K562 (cell line): Measurements from ENCODE around the gene MSRB2. TPM values are rescaled to one million over a fixed set of nuclear protein-coding genes. Genes with fewer than 3 reads are reported as not detected.

ENCODE experiments used
- ARHGAP35 ChIP-seq: fragments of 450-650 bp; IDR thresholded peaks from 2 replicates; pipeline ENCODE4 v1.6.1; 2018; ENCODE audit not compliant: partially characterized antibody
- ARID2 ChIP-seq: fragments of 450-650 bp; IDR thresholded peaks from 2 replicates; pipeline ENCODE4 v1.6.1; 2017; ENCODE audit warnings: antibody characterized with exemption, mild to moderate bottlenecking
- ARNT ChIP-seq, 2 experiments: fragments of 450-650 bp; IDR thresholded peaks; 2 replicates each; pipeline ENCODE4 v1.6.1; 2016; ENCODE audit warnings: mild to moderate bottlenecking in 1 of 2
- DPF2 ChIP-seq: fragments of 450-650 bp; IDR thresholded peaks from 2 replicates; pipeline ENCODE4 v1.6.1; 2016
- MAFG ChIP-seq: fragments of 450-650 bp; conservative IDR thresholded peaks from 2 replicates; pipeline ENCODE4 v1.6.1; 2016; ENCODE audit warnings: missing genetic modification characterization, missing compliant biosample characterization
- MIER1 ChIP-seq: fragments of 450-650 bp; IDR thresholded peaks from 2 replicates; pipeline ENCODE4 v1.6.1; 2016; ENCODE audit warnings: antibody characterized with exemption, mild to moderate bottlenecking, low read depth
- NFRKB ChIP-seq: fragments of 450-650 bp; IDR thresholded peaks from 2 replicates; pipeline ENCODE4 v1.6.1; 2016; ENCODE audit warnings: low read depth
- SMARCE1 ChIP-seq: fragments of 450-650 bp; IDR thresholded peaks from 2 replicates; pipeline ENCODE4 v1.7.1; 2016; ENCODE audit warnings: mild to moderate bottlenecking
- TRIM24 ChIP-seq, 2 experiments: fragments of 450-650 bp; IDR thresholded peaks; 2 replicates each; pipeline ENCODE4 v1.6.1; 2016
- ZBTB40 ChIP-seq, 2 experiments: fragments of 450-650 bp in 1 of 2; sonication (generic) in 1 of 2; formaldehyde crosslinking in 1 of 2; IDR thresholded peaks; 2 replicates each; pipeline versions ENCODE4 v1.7.1 to v1.9.0; 2016 to 2022; ENCODE audit warnings: inconsistent platforms in 1 of 2, mild to moderate bottlenecking in 1 of 2, missing genetic modification reagents in 1 of 2
- ZNF140 ChIP-seq: fragments of 250-450 bp; sonication (Bioruptor Pico); IDR thresholded peaks from 2 replicates; pipeline ENCODE4 v1.8.0; 2021; ENCODE audit warnings: moderate library complexity, mild to moderate bottlenecking, inconsistent platforms
- ZNF239 ChIP-seq: fragments of 250-450 bp; sonication (Bioruptor Pico); IDR thresholded peaks from 2 replicates; pipeline ENCODE4 v1.4.0; 2020; ENCODE audit warnings: mild to moderate bottlenecking
- polyA plus RNA-seq, 8 experiments: library from polyadenylated mRNA; depleted of rRNA in 4 of 8; stranded (reverse) in 5 of 8; unstranded in 3 of 8; fragments of >200 nt; fragmentation: Nextera tagmentation in 2 of 8; fragmentation: Illumina TruSeq in 1 of 8; extraction: Ambion mirVana in 2 of 8; extraction: Trizol in 1 of 8; gene quantifications; 2 replicates each; pipeline versions ENCODE4 v1.2.1 to v1.2.3, GENCODE V29; 2011 to 2014; ENCODE audit warnings: inconsistent platforms in 1 of 8, missing spikeins in 1 of 8
- total RNA-seq, 7 experiments: library from RNA; depleted of rRNA in 6 of 7; stranded (reverse); fragments of >200 nt in 6 of 7; fragmentation: Illumina TruSeq in 2 of 7; extraction: Trizol in 2 of 7; gene quantifications; 2 replicates each; pipeline versions ENCODE4 v1.2.1 to v1.2.3, GENCODE V29; 2011 to 2021; ENCODE audit warnings: low replicate concordance in 1 of 7
- TF ChIP-seq, protein P1 (sequence below), 2 experiments: fragments of 450-650 bp; IDR thresholded peaks; 2 replicates each; pipeline ENCODE4 v1.6.1; 2018; ENCODE audit warnings: mild to moderate bottlenecking in 2 of 2, low read depth in 1 of 2; ENCODE audit not compliant: partially characterized antibody in 2 of 2
- TF ChIP-seq, protein P2 (sequence below), 2 experiments: fragments of 450-650 bp; IDR thresholded peaks; 2 replicates each; pipeline ENCODE4 v1.6.1; 2016

MSRB2 gene
- total and polyA plus RNA-seq, 9 of the 15 experiments (the other 6 are each of a cell fraction or from before 2014, with no cell fraction given), result 1.5 to 22.3 (median 5.9) TPM

DNA sequence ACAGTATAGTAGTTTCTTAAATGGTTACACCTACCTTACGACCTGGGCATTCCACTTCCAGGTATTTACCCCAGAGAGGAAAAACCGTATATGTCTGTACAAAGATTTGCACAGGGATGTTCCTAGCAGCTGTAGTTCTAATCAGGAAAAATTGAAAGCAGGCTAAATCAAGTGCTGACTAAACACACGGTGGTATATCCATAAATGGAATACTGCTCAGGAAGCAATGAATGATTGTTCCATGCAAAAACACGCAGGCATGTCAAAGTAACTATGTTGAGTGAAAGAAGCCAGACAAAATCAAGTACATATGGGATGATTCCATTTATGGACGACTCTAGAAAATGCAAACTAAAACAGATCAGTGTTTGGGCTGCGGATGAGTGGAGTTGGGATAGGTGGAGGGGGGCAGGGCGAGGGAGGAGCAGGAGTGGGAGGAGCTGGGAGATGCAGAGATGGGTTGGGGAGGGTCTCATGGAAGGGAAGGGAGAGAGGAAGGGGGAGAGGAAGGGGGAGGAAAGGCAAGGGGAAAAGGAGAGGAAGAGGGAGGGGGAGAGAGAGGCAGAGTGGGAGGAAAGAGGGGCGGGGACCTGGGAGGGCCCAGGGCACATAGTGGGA lies 484 bp upstream of the MSRB2 start (continued):
- TF ChIP-seq ZBTB40 (IDR thresholded peaks at IDR 0.05) (0 out of 2 replicates have a peak, but pooled peaks have one; percentile 27), ZBTB40 (CRISPR knock-in tag; IDR thresholded peaks at IDR 0.05) (no peak), ARID2 (0 out of 2 replicates have a peak, but pooled peaks have one; percentile 24), ARHGAP35 (peak; percentile 40), ZNF239 (CRISPR knock-in tag) (no peak), DPF2 (peak; percentile 70), MIER1 (peak; percentile 62; the same call in 1 of the 2 replicates), SMARCE1 (peak; percentile 52; the same call in 1 of the 2 replicates), MAFG (tag) (peak; percentile 12; the same call in 1 of the 2 replicates), ARNT (IDR thresholded peaks at IDR 0.05) (0 out of 4 replicates have a peak, but pooled peaks of 1 of the 2 experiments have one; percentile 53), TRIM24 (IDR thresholded peaks at IDR 0.05) (0 out of 4 replicates have a peak, but pooled peaks of 1 of the 2 experiments have one; percentile 41), NFRKB (no peak), ZNF140 (CRISPR knock-in tag) (no peak)
- TF ChIP-seq, protein P1, sequence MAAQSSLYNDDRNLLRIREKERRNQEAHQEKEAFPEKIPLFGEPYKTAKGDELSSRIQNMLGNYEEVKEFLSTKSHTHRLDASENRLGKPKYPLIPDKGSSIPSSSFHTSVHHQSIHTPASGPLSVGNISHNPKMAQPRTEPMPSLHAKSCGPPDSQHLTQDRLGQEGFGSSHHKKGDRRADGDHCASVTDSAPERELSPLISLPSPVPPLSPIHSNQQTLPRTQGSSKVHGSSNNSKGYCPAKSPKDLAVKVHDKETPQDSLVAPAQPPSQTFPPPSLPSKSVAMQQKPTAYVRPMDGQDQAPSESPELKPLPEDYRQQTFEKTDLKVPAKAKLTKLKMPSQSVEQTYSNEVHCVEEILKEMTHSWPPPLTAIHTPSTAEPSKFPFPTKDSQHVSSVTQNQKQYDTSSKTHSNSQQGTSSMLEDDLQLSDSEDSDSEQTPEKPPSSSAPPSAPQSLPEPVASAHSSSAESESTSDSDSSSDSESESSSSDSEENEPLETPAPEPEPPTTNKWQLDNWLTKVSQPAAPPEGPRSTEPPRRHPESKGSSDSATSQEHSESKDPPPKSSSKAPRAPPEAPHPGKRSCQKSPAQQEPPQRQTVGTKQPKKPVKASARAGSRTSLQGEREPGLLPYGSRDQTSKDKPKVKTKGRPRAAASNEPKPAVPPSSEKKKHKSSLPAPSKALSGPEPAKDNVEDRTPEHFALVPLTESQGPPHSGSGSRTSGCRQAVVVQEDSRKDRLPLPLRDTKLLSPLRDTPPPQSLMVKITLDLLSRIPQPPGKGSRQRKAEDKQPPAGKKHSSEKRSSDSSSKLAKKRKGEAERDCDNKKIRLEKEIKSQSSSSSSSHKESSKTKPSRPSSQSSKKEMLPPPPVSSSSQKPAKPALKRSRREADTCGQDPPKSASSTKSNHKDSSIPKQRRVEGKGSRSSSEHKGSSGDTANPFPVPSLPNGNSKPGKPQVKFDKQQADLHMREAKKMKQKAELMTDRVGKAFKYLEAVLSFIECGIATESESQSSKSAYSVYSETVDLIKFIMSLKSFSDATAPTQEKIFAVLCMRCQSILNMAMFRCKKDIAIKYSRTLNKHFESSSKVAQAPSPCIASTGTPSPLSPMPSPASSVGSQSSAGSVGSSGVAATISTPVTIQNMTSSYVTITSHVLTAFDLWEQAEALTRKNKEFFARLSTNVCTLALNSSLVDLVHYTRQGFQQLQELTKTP (IDR thresholded peaks at IDR 0.05; ENCODE audit: low read depth in 1 of 2, partially characterized antibody in 2 of 2), result peak in 1 of 2 experiments; percentile 76
- TF ChIP-seq, protein P2, sequence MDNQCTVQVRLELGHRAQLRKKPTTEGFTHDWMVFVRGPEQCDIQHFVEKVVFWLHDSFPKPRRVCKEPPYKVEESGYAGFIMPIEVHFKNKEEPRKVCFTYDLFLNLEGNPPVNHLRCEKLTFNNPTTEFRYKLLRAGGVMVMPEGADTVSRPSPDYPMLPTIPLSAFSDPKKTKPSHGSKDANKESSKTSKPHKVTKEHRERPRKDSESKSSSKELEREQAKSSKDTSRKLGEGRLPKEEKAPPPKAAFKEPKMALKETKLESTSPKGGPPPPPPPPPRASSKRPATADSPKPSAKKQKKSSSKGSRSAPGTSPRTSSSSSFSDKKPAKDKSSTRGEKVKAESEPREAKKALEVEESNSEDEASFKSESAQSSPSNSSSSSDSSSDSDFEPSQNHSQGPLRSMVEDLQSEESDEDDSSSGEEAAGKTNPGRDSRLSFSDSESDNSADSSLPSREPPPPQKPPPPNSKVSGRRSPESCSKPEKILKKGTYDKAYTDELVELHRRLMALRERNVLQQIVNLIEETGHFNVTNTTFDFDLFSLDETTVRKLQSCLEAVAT (IDR thresholded peaks at IDR 0.05), result peak; percentile 60 to 62; a peak in 1 of 4 replicates
